Calu3 (cell line): Measurements from ENCODE around the gene PTRHD1. TPM values are rescaled to one million over a fixed set of nuclear protein-coding genes. Genes with fewer than 3 reads are reported as not detected.

Experiments
- BruUV-seq: library from RNA; stranded (reverse); fragments of 400-500 nt; replicated peaks from 2 replicates; lab custom pipeline; 2021; lab: Mats Ljungman, UMichigan
- CTCF ChIA-PET: fragments of 300-600 bp; sonication (Branson Sonifier 250); formaldehyde crosslinking; loops from one replicate; lab custom pipeline; 2022; ENCODE audit warnings: antibody characterized with exemption; lab: Charles Lee
- DNase-seq: peaks from one replicate; pipeline ENCODE4 v3.0.0; 2022
- H3K27ac Mint-ChIP-seq: one replicate; pipeline ENCODE4 v1.8.0; 2022; ENCODE audit warnings: mixed read lengths; ENCODE audit not compliant: unreplicated experiment
- H3K27me3 Mint-ChIP-seq: one replicate; pipeline ENCODE4 v1.8.0; 2022; ENCODE audit warnings: mixed read lengths; ENCODE audit not compliant: unreplicated experiment
- H3K36me3 Mint-ChIP-seq: one replicate; pipeline ENCODE4 v1.8.0; 2022; ENCODE audit warnings: mild to moderate bottlenecking, moderate library complexity, mixed read lengths; ENCODE audit not compliant: insufficient read depth, unreplicated experiment
- H3K4me1 Mint-ChIP-seq: one replicate; pipeline ENCODE4 v1.8.0; 2022; ENCODE audit warnings: mild to moderate bottlenecking, low read depth, mixed read lengths; ENCODE audit not compliant: unreplicated experiment
- H3K4me3 Mint-ChIP-seq: one replicate; pipeline ENCODE4 v1.8.0; 2022; ENCODE audit warnings: mild to moderate bottlenecking, low read depth, moderate library complexity, mixed read lengths; ENCODE audit not compliant: unreplicated experiment
- H3K9me3 Mint-ChIP-seq: one replicate; pipeline ENCODE4 v1.8.0; 2022; ENCODE audit warnings: low read depth, mixed read lengths; ENCODE audit not compliant: unreplicated experiment
- CTCF ChIP-seq: fragments of 200-600 bp; IDR thresholded peaks from one replicate; pipeline ENCODE4 v1.8.0; 2022; ENCODE audit warnings: antibody characterized with exemption; ENCODE audit not compliant: unreplicated experiment
- intact Hi-C: fragments of 100-400 bp; cut with micrococcal nuclease; formaldehyde crosslinking; loops from one replicate; pipeline ENCODE4 v1.10.0; 2022; ENCODE audit not compliant: unreplicated experiment
- total RNA-seq: library from RNA; stranded (reverse); gene quantifications from 2 replicates; pipeline ENCODE4 v1.2.3, GENCODE V29; 2022

PTRHD1 gene
- total RNA-seq, 1 experiment from 2014 or later: 22.3 TPM

GRCh38 chr2:24824966-24825882 is 32.0 kb upstream of the PTRHD1 start:
- DNase-seq: peak; percentile 27
- Mint-ChIP-seq H3K4me1 (no peaks in the 10 kb centered on the region), H3K36me3 (peaks cover 53% of the 10 kb centered on the region), H3K27me3 (no peaks in the 10 kb centered on the region), H3K27ac (no peak overlapping the region), H3K9me3 (no peaks in the 10 kb centered on the region), H3K4me3 (no peak overlapping the region)
- CTCF ChIA-PET: interaction anchor here (0.7 to 1.2 kb wide), 2 partner anchors 32 to 147 kb away, joined by 3 read pairs; partner anchors contain the start of genes CENPO, DNAJC27 and PTRHD1
- peak; percentile 76 for TF ChIP-seq CTCF
- no TSS peak for BruUV-seq
- intact Hi-C loops: loop anchor here (1.0 kb wide), 1 partner anchor 212 kb away; no protein-coding TSS in a partner anchor

- TF ChIP-seq CTCF: no peak
- Mint-ChIP-seq H3K4me1 (no peaks in the 10 kb centered on the region), H3K36me3 (peaks cover 53% of the 10 kb centered on the region), H3K9me3 (no peaks in the 10 kb centered on the region), H3K27me3 (no peaks in the 10 kb centered on the region), H3K4me3 (no peak overlapping the region), H3K27ac (no peak overlapping the region)
- BruUV-seq: no TSS peak
- CTCF ChIA-PET: no interaction called here
- DNase-seq: no peak
- intact Hi-C loops: no loop called here
Measured at GRCh38 chr2:24824071-24824588, 30.9 kb upstream of the PTRHD1 start.

- intact Hi-C loops: no loop called here
- no peak overlapping the region for H3K4me3 Mint-ChIP-seq
- no peaks in the 10 kb centered on the region for H3K27me3 Mint-ChIP-seq
- no peaks in the 10 kb centered on the region for H3K4me1 Mint-ChIP-seq
- H3K9me3 Mint-ChIP-seq: no peaks in the 10 kb centered on the region
- no peak for DNase-seq
- BruUV-seq: no TSS peak
- H3K36me3 Mint-ChIP-seq: peaks cover 48% of the 10 kb centered on the region
- no peak overlapping the region for H3K27ac Mint-ChIP-seq
- no peak for TF ChIP-seq CTCF
- CTCF ChIA-PET: interaction anchor here (0.5 kb wide), 1 partner anchor 235 kb away, joined by 3 read pairs; no protein-coding TSS in a partner anchor
Measured at GRCh38 chr2:24822049-24822706, 29.0 kb upstream of the PTRHD1 start.

GRCh38 chr2:24821433-24821891 is 28.3 kb upstream of the PTRHD1 start:
- peaks cover 53% of the 10 kb centered on the region for H3K36me3 Mint-ChIP-seq
- no peaks in the 10 kb centered on the region for H3K27me3 Mint-ChIP-seq
- H3K9me3 Mint-ChIP-seq: no peaks in the 10 kb centered on the region
- intact Hi-C loops: no loop called here
- no peak overlapping the region for H3K4me3 Mint-ChIP-seq
- no peaks in the 10 kb centered on the region for H3K4me1 Mint-ChIP-seq
- no peak for DNase-seq
- BruUV-seq: no TSS peak
- TF ChIP-seq CTCF: no peak
- CTCF ChIA-PET: no interaction called here
- no peak overlapping the region for H3K27ac Mint-ChIP-seq
